Panc1 (cell line): ENCODE measurements around the gene CCDC146. TPM values are rescaled to one million over a fixed set of nuclear protein-coding genes. Genes with fewer than 3 reads are reported as not detected.

Experiments
- ATAC-seq: fragments of 200-7000 bp; cut with Tn5 transposase; 2 replicates; pipeline ENCODE4 v1.9.1; 2020; ENCODE audit warnings: mild to moderate bottlenecking, moderate library complexity
- BruUV-seq: library from RNA; stranded (reverse); fragments of 400-500 nt; replicated peaks from 2 replicates; lab custom pipeline; 2021; lab: Mats Ljungman, UMichigan
- CTCF ChIA-PET: fragments of 300-600 bp; sonication (Branson Sonifier 250); formaldehyde crosslinking; loops from one replicate; lab custom pipeline; 2022; ENCODE audit warnings: antibody characterized with exemption; lab: Charles Lee
- POLR2A ChIA-PET: fragments of 300-600 bp; sonication (Branson Sonifier 250); formaldehyde crosslinking; loops from one replicate; lab custom pipeline; 2022; ENCODE audit warnings: antibody characterized with exemption; lab: Charles Lee
- DNase-seq: peaks from one replicate; pipeline ENCODE4 v3.0.0-alpha.2; 2010; ENCODE audit warnings: low read depth, low spot score
- H3K27ac ChIP-seq: 2 replicates; pipeline ENCODE4 v1.5.1; 2011; ENCODE audit warnings: mild to moderate bottlenecking, low read length, inconsistent platforms
- H3K27me3 ChIP-seq: fragments of 200-500 bp; sonication (Bioruptor generic); 2 replicates; pipeline ENCODE4 v1.6.0; 2014; ENCODE audit warnings: low read length, inconsistent platforms; ENCODE audit not compliant: control insufficient read depth, insufficient read depth
- H3K36me3 ChIP-seq: fragments of 200-500 bp; sonication (Bioruptor generic); 2 replicates; pipeline ENCODE4 v1.5.1; 2014; ENCODE audit warnings: inconsistent platforms, mild to moderate bottlenecking, low read length, moderate library complexity; ENCODE audit not compliant: control insufficient read depth, insufficient read depth
- H3K4me1 ChIP-seq: 2 replicates; pipeline ENCODE4 v1.5.1; 2011; ENCODE audit warnings: inconsistent platforms, mild to moderate bottlenecking, low read length, moderate library complexity; ENCODE audit not compliant: control insufficient read depth, insufficient read depth
- H3K4me3 ChIP-seq, 2 experiments: 2 replicates each; pipeline ENCODE4 v1.5.1; 2011 to 2012; ENCODE audit warnings: low read depth in 2 of 2, low read length in 2 of 2, mild to moderate bottlenecking in 2 of 2, inconsistent platforms in 1 of 2, moderate library complexity in 1 of 2
- H3K9me3 ChIP-seq: fragments of 200-500 bp; sonication (Bioruptor generic); 2 replicates; pipeline ENCODE4 v1.5.1; 2014; ENCODE audit warnings: low read depth, mild to moderate bottlenecking, inconsistent platforms, low read length, moderate library complexity; ENCODE audit not compliant: control insufficient read depth, insufficient read depth
- CTCF ChIP-seq: fragments of 450-650 bp; IDR thresholded peaks from 2 replicates; pipeline ENCODE4 v1.5.1; 2017; ENCODE audit warnings: mild to moderate bottlenecking
- POLR2AphosphoS5 ChIP-seq: IDR thresholded peaks from 2 replicates; pipeline ENCODE4 v1.6.1; 2012; ENCODE audit warnings: mild to moderate bottlenecking, low read depth, low read length, moderate library complexity
- REST ChIP-seq, 2 experiments: IDR thresholded peaks; 2 replicates each; pipeline ENCODE4 v1.6.1; 2011 to 2012; ENCODE audit warnings: low read depth in 2 of 2, control low read depth in 1 of 2, low read length in 1 of 2, mild to moderate bottlenecking in 1 of 2, moderate library complexity in 1 of 2; ENCODE audit not compliant: insufficient read depth in 1 of 2
- SIN3A ChIP-seq: IDR thresholded peaks from 2 replicates; pipeline ENCODE4 v1.6.1; 2012; ENCODE audit warnings: low read depth, mild to moderate bottlenecking, low read length, moderate library complexity, borderline replicate concordance; ENCODE audit not compliant: insufficient read depth
- TCF7L2 ChIP-seq: IDR thresholded peaks from 2 replicates; pipeline ENCODE4 v1.6.1; 2011; ENCODE audit warnings: mild to moderate bottlenecking, low read depth, low read length, inconsistent platforms
- in situ Hi-C: cut with HindIII; loops from 2 replicates; pipeline ENCODE4 v1.10.0; 2016; ENCODE audit warnings: low sequenced_read_pairs, low pct_unique_long_range_greater_than_20kb
- intact Hi-C: fragments of 100-400 bp; cut with micrococcal nuclease; formaldehyde crosslinking; loops from one replicate; pipeline ENCODE4 v1.10.0; 2022; ENCODE audit not compliant: unreplicated experiment
- total RNA-seq: library from RNA; stranded (reverse); gene quantifications from one replicate; pipeline ENCODE4 v1.2.1, GENCODE V29; 2021; ENCODE audit not compliant: unreplicated experiment

CCDC146 gene
- total RNA-seq, 1 experiment from 2014 or later = 1.2 TPM

GRCh38 chr7:77248154-77248553, 125.7 kb downstream of the CCDC146 start:
- no TSS peak for BruUV-seq
- ChIA-PET CTCF (interaction anchor here (2.1 kb wide), 1 partner anchor 84 kb away, joined by 8 read pairs; no protein-coding TSS in a partner anchor), POLR2A (interaction anchor here (0.6 kb wide), 1 partner anchor 288 kb away, joined by 9 read pairs; no protein-coding TSS in a partner anchor)
- peaks cover 2% of the 10 kb centered on the region; the same call in 1 of the 2 replicates for H3K27me3 ChIP-seq
- in situ Hi-C loops (no loop called here), intact Hi-C loops (no loop called here)
- no peaks in the 10 kb centered on the region; the same call in 1 of the 2 replicates for H3K36me3 ChIP-seq
- no peak for ATAC-seq
- H3K4me1 ChIP-seq = no peaks in the 10 kb centered on the region
- H3K9me3 ChIP-seq = no peaks in the 10 kb centered on the region
- no peak overlapping the region for H3K4me3 ChIP-seq
- no peak for DNase-seq
- H3K27ac ChIP-seq = no peak overlapping the region
- TF ChIP-seq REST (IDR thresholded peaks at IDR 0.05; ENCODE audit: insufficient read depth in 1 of 2, low read depth in 2 of 2, low read length in 1 of 2) = no peak
- no peak for TF ChIP-seq SIN3A

GRCh38 chr7:77252506-77252905, 130.1 kb downstream of the CCDC146 start:
- Histone ChIP-seq H3K9me3 (no peaks in the 10 kb centered on the region), H3K4me1 (no peaks in the 10 kb centered on the region), H3K27me3 (peaks cover 2% of the 10 kb centered on the region; the same call in 1 of the 2 replicates), H3K4me3 (no peak overlapping the region), H3K36me3 (no peaks in the 10 kb centered on the region), H3K27ac (no peak overlapping the region)
- intact Hi-C loops = loop anchor here (5.0 kb wide), 1 partner anchor 80 kb away; no protein-coding TSS in a partner anchor
- DNase-seq (no peak), ATAC-seq (no peak)
- in situ Hi-C loops = no loop called here
- TF ChIP-seq REST (IDR thresholded peaks at IDR 0.05; ENCODE audit: insufficient read depth in 1 of 2, low read depth in 2 of 2, low read length in 1 of 2) = no peak
- TF ChIP-seq CTCF = no peak
- TF ChIP-seq TCF7L2 = no peak
- TF ChIP-seq SIN3A = no peak
- no peak for TF ChIP-seq POLR2AphosphoS5
- POLR2A ChIA-PET = no interaction called here
- CTCF ChIA-PET = no interaction called here
- no TSS peak for BruUV-seq
